A549 (cell line): ENCODE results near the gene CCDC87. TPM values are rescaled to one million over a fixed set of nuclear protein-coding genes. Genes with fewer than 3 reads are reported as not detected.

Experiments used
- ATAC-seq, 2 experiments: fragments of 200-7000 bp in 1 of 2; fragments of >200 bp in 1 of 2; cut with Nextera tagmentation in 1 of 2; cut with Tn5 transposase in 1 of 2; 3 replicates each; pipeline versions ENCODE4 v1.8.0 to v1.9.1; 2018 to 2020; ENCODE audit warnings: mild to moderate bottlenecking in 1 of 2, moderate library complexity in 1 of 2
- CTCF ChIA-PET: fragments of 300-600 bp; sonication (Branson Sonifier 250); formaldehyde crosslinking; extraction: SDS; loops from one replicate; lab custom pipeline; 2021; ENCODE audit warnings: antibody characterized with exemption, inconsistent platforms; lab: Yijun Ruan, JAX
- POLR2A ChIA-PET: fragments of 350-600 bp; formaldehyde crosslinking; extraction: SDS; loops from one replicate; lab custom pipeline; 2021; ENCODE audit warnings: antibody characterized with exemption, inconsistent platforms; lab: Yijun Ruan, JAX
- DNase-seq, 2 experiments: peaks; one replicate each; pipeline versions ENCODE4 v3.0.0 to v3.0.0-alpha.2; 2011 to 2016; ENCODE audit warnings: low read depth in 1 of 2, low spot score in 1 of 2
- FAIRE-seq: peaks from 2 replicates; lab custom pipeline; 2011; peaks lifted over from hg19 to GRCh38; lab: Jason Lieb, UNC
- H3K27ac ChIP-seq, 2 experiments: fragments of >200 bp; sonication (Bioruptor Twin); formaldehyde crosslinking; 3 replicates each; pipeline ENCODE4 v1.5.1; 2016 to 2017
- H3K4me1 ChIP-seq: fragments of >200 bp; sonication (Bioruptor Twin); formaldehyde crosslinking; 3 replicates; pipeline ENCODE4 v1.6.1; 2016
- H3K4me2 ChIP-seq: fragments of >200 bp; sonication (Bioruptor Twin); formaldehyde crosslinking; 3 replicates; pipeline ENCODE4 v1.6.1; 2016
- H3K4me3 ChIP-seq: fragments of >200 bp; sonication (Bioruptor Twin); formaldehyde crosslinking; 3 replicates; pipeline ENCODE4 v1.5.1; 2016
- H3K9me3 ChIP-seq: fragments of >200 bp; sonication (Bioruptor Twin); formaldehyde crosslinking; 3 replicates; pipeline ENCODE4 v1.6.1; 2016
- CBX8 ChIP-seq: fragments of 200-600 bp; sonication (generic); IDR thresholded peaks from 2 replicates; pipeline ENCODE4 v1.6.1; 2016
- CHD2 ChIP-seq: fragments of 150-350 bp; IDR thresholded peaks from 2 replicates; pipeline ENCODE4 v1.6.1; 2014; ENCODE audit warnings: low read length; ENCODE audit not compliant: partially characterized antibody
- EHF ChIP-seq: fragments of 250-450 bp; sonication (Bioruptor Pico); IDR thresholded peaks from 2 replicates; pipeline ENCODE4 v1.5.0; 2020; ENCODE audit warnings: mild to moderate bottlenecking
- FOSL2 ChIP-seq, 2 experiments: fragments of 450-650 bp in 1 of 2; fragments of >200 bp in 1 of 2; sonication (Bioruptor Twin) in 1 of 2; formaldehyde crosslinking; IDR thresholded peaks; 2 replicates each; pipeline versions ENCODE4 v1.5.0 to v1.6.1; 2016 to 2020; ENCODE audit warnings: mild to moderate bottlenecking in 1 of 2, moderate library complexity in 1 of 2
- FOXS1 ChIP-seq: fragments of 250-450 bp; sonication (Bioruptor Pico); IDR thresholded peaks from 2 replicates; pipeline ENCODE4 v1.5.0; 2020; ENCODE audit warnings: mild to moderate bottlenecking, moderate library complexity
- HDAC2 ChIP-seq: fragments of 200-600 bp; sonication (generic); IDR thresholded peaks from 2 replicates; pipeline ENCODE4 v1.6.1; 2016
- HOXA7 ChIP-seq: fragments of 250-450 bp; sonication (Bioruptor Pico); IDR thresholded peaks from 2 replicates; pipeline ENCODE4 v1.5.0; 2020; ENCODE audit warnings: mild to moderate bottlenecking, moderate library complexity
- HOXB5 ChIP-seq: fragments of 250-450 bp; sonication (Bioruptor Pico); IDR thresholded peaks from 2 replicates; pipeline ENCODE4 v1.5.0; 2020; ENCODE audit warnings: mild to moderate bottlenecking, moderate library complexity
- JUN ChIP-seq, 2 experiments: fragments of >200 bp; sonication (Bioruptor Twin); formaldehyde crosslinking; IDR thresholded peaks; 2 replicates in 1 of 2; 3 replicates in 1 of 2; pipeline ENCODE4 v1.6.1; 2016 to 2017
- KDM5A ChIP-seq: fragments of 200-600 bp; sonication (generic); IDR thresholded peaks from 2 replicates; pipeline ENCODE4 v1.6.1; 2016; ENCODE audit warnings: antibody characterized with exemption, mild to moderate bottlenecking
- NFE2L2 ChIP-seq: fragments of 150-350 bp; conservative IDR thresholded peaks from 2 replicates; pipeline ENCODE4 v1.6.1; 2014; ENCODE audit warnings: low read length
- NPAS2 ChIP-seq: fragments of 250-450 bp; sonication (Bioruptor Pico); IDR thresholded peaks from 2 replicates; pipeline ENCODE4 v1.8.0; 2022; ENCODE audit warnings: mild to moderate bottlenecking, moderate library complexity, borderline replicate concordance
- NR3C1 ChIP-seq: fragments of >200 bp; sonication (Bioruptor Twin); formaldehyde crosslinking; IDR thresholded peaks from 3 replicates; pipeline ENCODE4 v1.6.1; 2017
- POLR2A ChIP-seq: IDR thresholded peaks from 2 replicates; pipeline ENCODE4 v1.6.1; 2012; ENCODE audit warnings: mild to moderate bottlenecking, low read length
- POLR2AphosphoS2 ChIP-seq: conservative IDR thresholded peaks from 2 replicates; pipeline ENCODE4 v1.6.1; 2012; ENCODE audit warnings: low read length, improper control_type of control experiment, inconsistent platforms
- RAD21 ChIP-seq, 2 experiments: fragments of >200 bp in 1 of 2; sonication (Bioruptor Twin) in 1 of 2; formaldehyde crosslinking in 1 of 2; IDR thresholded peaks in 1 of 2; conservative IDR thresholded peaks in 1 of 2; 2 replicates in 1 of 2; 3 replicates in 1 of 2; pipeline ENCODE4 v1.6.1; 2012 to 2018; ENCODE audit warnings: inconsistent platforms in 1 of 2
- SMC3 ChIP-seq: fragments of >200 bp; sonication (Bioruptor Twin); formaldehyde crosslinking; IDR thresholded peaks from 3 replicates; pipeline ENCODE4 v1.6.1; 2018; ENCODE audit warnings: inconsistent platforms
- SREBF2 ChIP-seq: fragments of 450-650 bp; IDR thresholded peaks from 2 replicates; pipeline ENCODE4 v1.6.1; 2014; ENCODE audit warnings: mild to moderate bottlenecking, moderate library complexity
- TFCP2L1 ChIP-seq: fragments of 250-450 bp; sonication (Bioruptor Pico); IDR thresholded peaks from 2 replicates; pipeline ENCODE4 v1.5.0; 2021; ENCODE audit warnings: mild to moderate bottlenecking
- TP53 ChIP-seq: fragments of 250-450 bp; sonication (Bioruptor Pico); IDR thresholded peaks from 2 replicates; pipeline ENCODE4 v1.5.0; 2021; ENCODE audit warnings: mild to moderate bottlenecking, moderate library complexity
- ZNF302 ChIP-seq: fragments of 250-450 bp; sonication (Bioruptor Pico); IDR thresholded peaks from 2 replicates; pipeline ENCODE4 v1.9.0; 2021; ENCODE audit warnings: inconsistent platforms, mild to moderate bottlenecking, moderate library complexity
- ZSCAN20 ChIP-seq: fragments of 250-450 bp; sonication (Bioruptor Pico); IDR thresholded peaks from 2 replicates; pipeline ENCODE4 v1.8.0; 2022; ENCODE audit warnings: mild to moderate bottlenecking, moderate library complexity
- WGBS: methylation state at CpG from one replicate; pipeline ENCODE4 v1.1.6; 2017; ENCODE audit errors: missing lambda C conversion rate; 5-methylcytosine and 5-hydroxymethylcytosine counted together
- polyA plus RNA-seq, 4 experiments: library from polyadenylated mRNA; depleted of rRNA in 3 of 4; stranded (reverse); fragments of >200 nt; fragmentation: RNase III in 1 of 4; extraction: RNeasy Plus Mini Kit Qiagen cat#74134 plus additional on column Dnase treatment in 1 of 4; gene quantifications; 2 replicates in 3 of 4; 3 replicates in 1 of 4; pipeline ENCODE4 v1.2.3, GENCODE V29; 2011 to 2017
- TF ChIP-seq, protein P1 (sequence below): fragments of >200 bp; sonication (Bioruptor Twin); formaldehyde crosslinking; IDR thresholded peaks from 3 replicates; pipeline ENCODE4 v1.6.1; 2016
- TF ChIP-seq, protein P2 (sequence below): fragments of >200 bp; sonication (Bioruptor Twin); formaldehyde crosslinking; IDR thresholded peaks from 2 replicates; pipeline ENCODE4 v1.6.1; 2016
- TF ChIP-seq, protein P3 (sequence below): IDR thresholded peaks from 2 replicates; pipeline ENCODE4 v1.6.1; 2012
- TF ChIP-seq, protein P4 (sequence below): fragments of 250-450 bp; sonication (Bioruptor Pico); IDR thresholded peaks from 2 replicates; pipeline ENCODE4 v1.5.0; 2020; ENCODE audit warnings: low read depth, mild to moderate bottlenecking, moderate library complexity
- TF ChIP-seq, protein P5 (sequence below): IDR thresholded peaks from 2 replicates; pipeline ENCODE4 v1.6.1; 2012

The CCDC87 gene
- polyA plus RNA-seq, 2 of the 4 experiments (the other 2 are of a cell fraction): 0.47 to 0.68 TPM

DNA sequence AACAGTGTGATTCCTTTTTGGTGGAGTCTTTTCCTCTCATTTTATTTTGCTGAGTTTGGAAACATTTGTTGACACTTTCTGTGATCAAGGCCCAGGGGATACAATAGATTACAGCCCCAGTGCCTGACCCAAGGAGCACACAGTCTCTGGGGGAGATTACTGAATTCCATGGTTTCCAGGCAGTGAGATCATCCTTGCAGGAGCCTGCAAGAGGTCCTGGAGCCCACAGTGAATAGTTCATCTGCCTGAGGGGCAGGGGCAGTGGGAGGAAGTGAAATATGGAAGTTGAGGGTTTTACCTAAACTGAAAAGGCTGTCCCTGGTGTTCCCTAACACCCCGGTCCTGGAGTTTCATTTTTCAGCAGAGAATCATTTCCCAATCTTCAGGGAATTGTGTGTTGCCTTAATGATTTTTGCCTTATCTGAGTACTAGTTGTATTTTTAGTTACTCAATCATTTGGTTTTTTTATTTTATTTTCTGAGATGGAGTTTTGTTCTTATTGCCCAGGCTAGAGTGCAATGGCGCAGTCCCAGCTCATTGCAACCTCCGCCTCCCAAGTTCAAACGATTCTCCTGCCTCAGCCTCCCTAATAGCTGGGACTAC lies 7.9 kb upstream of the CCDC87 start:
- ATAC-seq: no peak
- no peak overlapping the region for H3K4me3 ChIP-seq
- no peak for FAIRE-seq

DNA sequence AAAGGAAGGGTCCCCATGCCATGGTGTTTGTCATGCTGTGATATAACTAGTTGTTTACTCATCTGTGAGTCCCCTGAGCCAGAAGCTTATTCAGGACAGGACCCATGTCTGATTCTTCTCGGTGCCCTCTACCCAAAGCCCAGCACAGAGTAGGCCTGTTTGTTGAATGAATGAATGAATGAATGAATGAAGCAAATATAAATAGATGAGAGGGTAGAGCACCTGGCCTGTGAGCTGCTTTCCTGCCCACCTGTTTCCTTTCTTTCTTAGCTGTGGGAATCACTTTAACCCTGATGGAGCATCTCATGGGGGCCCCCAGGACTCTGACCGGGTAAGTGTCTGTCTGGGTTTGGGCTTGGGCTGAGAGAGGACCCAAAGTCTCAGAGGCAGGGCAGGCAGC lies 7.4 kb upstream of the CCDC87 start:
- WGBS: 83% methylated on average over 2 of the region's 2 CpGs
- TF ChIP-seq TFCP2L1 (no peak), FOXS1 (no peak), ZSCAN20 (no peak), HOXA7 (no peak), NFE2L2 (no peak), NR3C1 (no peak), SMC3 (no peak), JUN (IDR thresholded peaks at IDR 0.05) (no peak), HOXB5 (CRISPR knock-in tag) (no peak), TP53 (no peak)
- TF ChIP-seq, protein P1, sequence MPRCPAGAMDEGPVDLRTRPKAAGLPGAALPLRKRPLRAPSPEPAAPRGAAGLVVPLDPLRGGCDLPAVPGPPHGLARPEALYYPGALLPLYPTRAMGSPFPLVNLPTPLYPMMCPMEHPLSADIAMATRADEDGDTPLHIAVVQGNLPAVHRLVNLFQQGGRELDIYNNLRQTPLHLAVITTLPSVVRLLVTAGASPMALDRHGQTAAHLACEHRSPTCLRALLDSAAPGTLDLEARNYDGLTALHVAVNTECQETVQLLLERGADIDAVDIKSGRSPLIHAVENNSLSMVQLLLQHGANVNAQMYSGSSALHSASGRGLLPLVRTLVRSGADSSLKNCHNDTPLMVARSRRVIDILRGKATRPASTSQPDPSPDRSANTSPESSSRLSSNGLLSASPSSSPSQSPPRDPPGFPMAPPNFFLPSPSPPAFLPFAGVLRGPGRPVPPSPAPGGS: no peak
- TF ChIP-seq, all 56 proteins: peak for 0

More for the DNA sequence above, 7.9 kb upstream of the CCDC87 start:
- H3K9me3 ChIP-seq: no peaks in the 10 kb centered on the region
- H3K4me1 ChIP-seq: 0 out of 3 replicates have a peak, but pooled peaks cover 3% of the 10 kb centered on the region
- no peak for TF ChIP-seq HDAC2
- TF ChIP-seq ZNF302 (CRISPR knock-in tag): no peak
- TF ChIP-seq SREBF2: no peak
- TF ChIP-seq, protein P2, sequence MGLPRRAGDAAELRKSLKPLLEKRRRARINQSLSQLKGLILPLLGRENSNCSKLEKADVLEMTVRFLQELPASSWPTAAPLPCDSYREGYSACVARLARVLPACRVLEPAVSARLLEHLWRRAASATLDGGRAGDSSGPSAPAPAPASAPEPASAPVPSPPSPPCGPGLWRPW: no peak
- TF ChIP-seq POLR2AphosphoS2: no peak
- TF ChIP-seq CBX8: no peak
- TF ChIP-seq, protein P3, sequence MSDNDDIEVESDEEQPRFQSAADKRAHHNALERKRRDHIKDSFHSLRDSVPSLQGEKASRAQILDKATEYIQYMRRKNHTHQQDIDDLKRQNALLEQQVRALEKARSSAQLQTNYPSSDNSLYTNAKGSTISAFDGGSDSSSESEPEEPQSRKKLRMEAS: no peak
- no peak for TF ChIP-seq FOSL2 (IDR thresholded peaks at IDR 0.05)
- TF ChIP-seq FOSL2 (CRISPR knock-in tag; IDR thresholded peaks at IDR 0.05): no peak
- no peak for TF ChIP-seq HOXA7
- no peak for TF ChIP-seq EHF
- TF ChIP-seq, protein P4, sequence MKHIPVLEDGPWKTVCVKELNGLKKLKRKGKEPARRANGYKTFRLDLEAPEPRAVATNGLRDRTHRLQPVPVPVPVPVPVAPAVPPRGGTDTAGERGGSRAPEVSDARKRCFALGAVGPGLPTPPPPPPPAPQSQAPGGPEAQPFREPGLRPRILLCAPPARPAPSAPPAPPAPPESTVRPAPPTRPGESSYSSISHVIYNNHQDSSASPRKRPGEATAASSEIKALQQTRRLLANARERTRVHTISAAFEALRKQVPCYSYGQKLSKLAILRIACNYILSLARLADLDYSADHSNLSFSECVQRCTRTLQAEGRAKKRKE: no peak
- TF ChIP-seq POLR2A: no peak
- TF ChIP-seq RAD21 (conservative IDR thresholded peaks at IDR 0.05 in 1 of 2, IDR thresholded peaks at IDR 0.05 in 1 of 2): no peak
- TF ChIP-seq, protein P5, sequence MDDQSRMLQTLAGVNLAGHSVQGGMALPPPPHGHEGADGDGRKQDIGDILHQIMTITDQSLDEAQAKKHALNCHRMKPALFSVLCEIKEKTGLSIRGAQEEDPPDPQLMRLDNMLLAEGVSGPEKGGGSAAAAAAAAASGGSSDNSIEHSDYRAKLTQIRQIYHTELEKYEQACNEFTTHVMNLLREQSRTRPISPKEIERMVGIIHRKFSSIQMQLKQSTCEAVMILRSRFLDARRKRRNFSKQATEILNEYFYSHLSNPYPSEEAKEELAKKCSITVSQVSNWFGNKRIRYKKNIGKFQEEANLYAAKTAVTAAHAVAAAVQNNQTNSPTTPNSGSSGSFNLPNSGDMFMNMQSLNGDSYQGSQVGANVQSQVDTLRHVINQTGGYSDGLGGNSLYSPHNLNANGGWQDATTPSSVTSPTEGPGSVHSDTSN: no peak
- no peak for TF ChIP-seq HOXB5 (CRISPR knock-in tag)
- no peak for TF ChIP-seq KDM5A
- no peak for TF ChIP-seq CHD2
- TF ChIP-seq ZSCAN20: no peak
- TF ChIP-seq NPAS2 (CRISPR knock-in tag): no peak
- TF ChIP-seq, all 56 proteins: peak for 0
- no peak for DNase-seq
- POLR2A ChIA-PET: interaction anchor here (1.0 to 2.4 kb wide), 2 partner anchors 16 to 55 kb away, joined by 3 to 11 read pairs; partner anchors contain the start of genes RBM14 and ZDHHC24
- CTCF ChIA-PET: interaction anchor here (2.4 to 4.3 kb wide), 2 partner anchors 9 to 21 kb away, joined by 8 to 16 read pairs; partner anchors contain the start of gene CCDC87
- H3K4me2 ChIP-seq: no peak overlapping the region
- no peak overlapping the region for H3K27ac ChIP-seq
- 93% methylated on average over 4 of the region's 4 CpGs for WGBS

More for the DNA sequence above, 7.4 kb upstream of the CCDC87 start:
- Histone ChIP-seq H3K4me2 (no peak overlapping the region), H3K4me3 (no peak overlapping the region), H3K4me1 (0 out of 3 replicates have a peak, but pooled peaks cover 3% of the 10 kb centered on the region), H3K9me3 (no peaks in the 10 kb centered on the region), H3K27ac (no peak overlapping the region)
- POLR2A ChIA-PET: interaction anchor here (1.0 to 2.4 kb wide), 2 partner anchors 16 to 55 kb away, joined by 3 to 11 read pairs; partner anchors contain the start of genes RBM14 and ZDHHC24
- no peak for DNase-seq
- CTCF ChIA-PET: interaction anchor here (1.0 to 4.3 kb wide), 4 partner anchors 9 to 27 kb away, joined by 3 to 16 read pairs (median 6); partner anchors contain the start of gene CCDC87
- FAIRE-seq: no peak
- no peak for ATAC-seq
